DND-41 (cell line): ENCODE data around the gene EIF3A.

Experiments
- ATAC-seq: fragments of 200-7000 bp; cut with Tn5 transposase; 3 replicates; pipeline ENCODE4 v1.9.1; 2021; ENCODE audit warnings: low read depth; ENCODE audit not compliant: insufficient read depth
- DNase-seq: peaks from one replicate; pipeline ENCODE4 v3.0.0-alpha.2; 2020
- H2AFZ ChIP-seq: 2 replicates; pipeline ENCODE4 v1.6.0; 2012; ENCODE audit warnings: low read depth, low read length
- H3K27ac ChIP-seq: 2 replicates; pipeline ENCODE4 v1.5.1; 2012; ENCODE audit warnings: low read length, inconsistent platforms
- H3K27me3 ChIP-seq: fragments of 200-600 bp; sonication (generic); 2 replicates; pipeline ENCODE4 v1.6.0; 2012; ENCODE audit warnings: low read length, mild to moderate bottlenecking, inconsistent platforms; ENCODE audit not compliant: insufficient read depth, poor library complexity
- H3K36me3 ChIP-seq: 2 replicates; pipeline ENCODE4 v1.5.1; 2012; ENCODE audit warnings: low read length, inconsistent platforms; ENCODE audit not compliant: insufficient read depth
- H3K4me1 ChIP-seq: 2 replicates; pipeline ENCODE4 v1.5.1; 2012; ENCODE audit warnings: mild to moderate bottlenecking, low read length; ENCODE audit not compliant: insufficient read depth
- H3K4me2 ChIP-seq: 2 replicates; pipeline ENCODE4 v1.6.0; 2012; ENCODE audit warnings: mild to moderate bottlenecking, moderate library complexity, low read length, inconsistent platforms; ENCODE audit not compliant: insufficient read depth
- H3K4me3 ChIP-seq, 2 experiments: fragments of 200-600 bp in 1 of 2; shearing (Covaris generic) in 1 of 2; 2 replicates each; pipeline ENCODE4 v1.5.1; 2012 to 2016; ENCODE audit warnings: inconsistent platforms in 2 of 2, low read length in 2 of 2, mild to moderate bottlenecking in 2 of 2, low read depth in 1 of 2, moderate library complexity in 1 of 2
- H3K79me2 ChIP-seq: 2 replicates; pipeline ENCODE4 v1.6.0; 2012; ENCODE audit warnings: low read length, inconsistent platforms; ENCODE audit not compliant: insufficient read depth
- H3K9ac ChIP-seq: 2 replicates; pipeline ENCODE4 v1.6.0; 2012; ENCODE audit warnings: low read depth, mild to moderate bottlenecking, inconsistent platforms, low read length, moderate library complexity
- H3K9me3 ChIP-seq: 2 replicates; pipeline ENCODE4 v1.5.1; 2012; ENCODE audit warnings: low read length, moderate library complexity, mild to moderate bottlenecking, inconsistent platforms; ENCODE audit not compliant: insufficient read depth, severe bottlenecking
- H4K20me1 ChIP-seq: 2 replicates; pipeline ENCODE4 v1.6.0; 2012; ENCODE audit warnings: low read length; ENCODE audit not compliant: insufficient read depth
- CTCF ChIP-seq: IDR thresholded peaks from 2 replicates; pipeline ENCODE4 v1.5.1; 2012; ENCODE audit warnings: borderline replicate concordance, low read length, moderate library complexity, mild to moderate bottlenecking; ENCODE audit not compliant: poor library complexity, severe bottlenecking; ENCODE audit errors: extremely low read depth
- EZH2 ChIP-seq: IDR thresholded peaks from 3 replicates; pipeline ENCODE4 v1.6.1; 2012; ENCODE audit warnings: borderline replicate concordance, low read depth, mild to moderate bottlenecking, moderate library complexity, low read length, inconsistent platforms; ENCODE audit not compliant: severe bottlenecking

Gene EIF3A

GRCh38 chr10:119024882-119025281 lies 55.7 kb downstream of the EIF3A start:
- no peaks in the 10 kb centered on the region for H3K9me3 ChIP-seq
- H2AFZ ChIP-seq = no peak overlapping the region
- no peaks in the 10 kb centered on the region for H3K36me3 ChIP-seq
- ATAC-seq = no peak
- no peaks in the 10 kb centered on the region for H3K79me2 ChIP-seq
- H4K20me1 ChIP-seq = no peaks in the 10 kb centered on the region
- no peak overlapping the region for H3K4me3 ChIP-seq
- no peak for DNase-seq
- H3K27me3 ChIP-seq = no peaks in the 10 kb centered on the region
- H3K27ac ChIP-seq = no peak overlapping the region
- no peak overlapping the region for H3K4me2 ChIP-seq
- no peak for TF ChIP-seq CTCF
- TF ChIP-seq EZH2 = no peak
- no peak overlapping the region for H3K9ac ChIP-seq
- H3K4me1 ChIP-seq = peaks cover 8% of the 10 kb centered on the region

GRCh38 chr10:119023553-119023868 lies 57.1 kb downstream of the EIF3A start:
- TF ChIP-seq EZH2 = no peak
- TF ChIP-seq CTCF = no peak
- Histone ChIP-seq H3K36me3 (no peaks in the 10 kb centered on the region), H3K27ac (no peak overlapping the region), H3K4me1 (peaks cover under 1% of the 10 kb centered on the region; the same call in 1 of the 2 replicates), H3K4me2 (no peak overlapping the region), H3K9ac (no peak overlapping the region), H2AFZ (no peak overlapping the region), H4K20me1 (no peaks in the 10 kb centered on the region), H3K79me2 (no peaks in the 10 kb centered on the region), H3K27me3 (no peaks in the 10 kb centered on the region), H3K4me3 (no peak overlapping the region), H3K9me3 (no peaks in the 10 kb centered on the region)
- ATAC-seq = no peak
- no peak for DNase-seq

GRCh38 chr10:119022846-119023552 lies 57.6 kb downstream of the EIF3A start:
- DNase-seq = no peak
- no peaks in the 10 kb centered on the region for H3K4me1 ChIP-seq
- no peak overlapping the region for H3K4me2 ChIP-seq
- TF ChIP-seq CTCF = no peak
- TF ChIP-seq EZH2 = no peak
- H3K9ac ChIP-seq = no peak overlapping the region
- H2AFZ ChIP-seq = no peak overlapping the region
- H3K79me2 ChIP-seq = no peaks in the 10 kb centered on the region
- no peaks in the 10 kb centered on the region for H3K36me3 ChIP-seq
- no peaks in the 10 kb centered on the region for H4K20me1 ChIP-seq
- H3K27ac ChIP-seq = no peak overlapping the region
- no peak for ATAC-seq
- H3K27me3 ChIP-seq = no peaks in the 10 kb centered on the region
- no peak overlapping the region for H3K4me3 ChIP-seq
- no peaks in the 10 kb centered on the region for H3K9me3 ChIP-seq
